Cerebellar cortex (tissue), 1 donor: ENCODE measurements around the gene KLHDC3.
A peak's percentile ranks its signal among the peaks of the same experiment; 100 is the strongest.

Experiments
- DNase-seq: peaks from one replicate; pipeline ENCODE4 v3.0.0-alpha.2; 2015; ENCODE audit warnings: low spot score

Gene KLHDC3

GRCh38 chr6:43058531-43058930, 44.5 kb downstream of the KLHDC3 start:
- DNase-seq = no peak

DNA sequence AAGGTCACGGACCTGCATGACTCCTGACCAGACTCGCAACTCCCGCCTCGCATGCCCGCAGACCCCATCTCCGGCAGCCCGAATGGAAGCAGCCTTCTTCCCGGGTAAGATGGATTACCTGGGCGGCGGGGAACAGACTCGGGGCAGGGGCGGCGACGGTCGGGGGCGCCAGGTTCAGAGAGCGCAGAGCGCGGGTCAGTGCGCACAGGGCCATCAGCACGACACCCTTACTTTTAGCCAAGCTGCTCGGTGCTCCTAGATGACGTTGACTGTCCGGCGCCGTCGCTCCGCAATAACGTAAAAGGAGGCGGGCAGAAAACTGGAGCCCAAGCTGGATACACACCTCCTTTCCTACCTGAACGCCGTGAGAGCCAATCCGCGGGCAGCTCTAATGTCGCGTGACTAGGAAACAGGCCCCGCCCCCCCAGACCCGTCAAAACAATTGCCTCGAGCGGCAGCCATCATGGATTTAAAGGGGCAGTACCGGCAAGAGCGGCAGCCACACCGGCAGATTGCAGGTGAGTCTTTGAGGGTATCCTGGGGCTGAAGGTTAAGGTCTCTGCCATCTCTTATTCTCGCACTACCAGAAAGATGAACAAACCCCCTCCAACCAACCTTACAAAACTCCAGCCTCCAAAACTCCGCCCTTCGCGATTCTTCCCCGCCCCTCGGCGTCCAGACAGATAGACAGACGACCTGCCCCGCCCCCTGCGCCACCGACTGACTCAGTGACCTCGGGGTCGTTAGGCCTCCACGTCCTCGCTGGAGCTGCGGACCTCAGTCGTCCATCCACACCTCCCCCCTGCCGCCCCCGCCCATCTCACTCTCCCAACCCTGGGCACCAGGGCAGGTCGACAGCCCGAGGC, 45.4 kb downstream of the KLHDC3 start, which contains the start of the genes KLC4 and MRPL2:
KLC4 (plus strand) TSS at position 464 of the 866 bp plus-strand sequence. CDS start 1,705 bp downstream, outside the sequence.
MRPL2 (minus strand) TSS at position 267 of the 866 bp plus-strand sequence; CDS start at position 214, 53 bp downstream.
- peak; percentile 100 for DNase-seq

DNA sequence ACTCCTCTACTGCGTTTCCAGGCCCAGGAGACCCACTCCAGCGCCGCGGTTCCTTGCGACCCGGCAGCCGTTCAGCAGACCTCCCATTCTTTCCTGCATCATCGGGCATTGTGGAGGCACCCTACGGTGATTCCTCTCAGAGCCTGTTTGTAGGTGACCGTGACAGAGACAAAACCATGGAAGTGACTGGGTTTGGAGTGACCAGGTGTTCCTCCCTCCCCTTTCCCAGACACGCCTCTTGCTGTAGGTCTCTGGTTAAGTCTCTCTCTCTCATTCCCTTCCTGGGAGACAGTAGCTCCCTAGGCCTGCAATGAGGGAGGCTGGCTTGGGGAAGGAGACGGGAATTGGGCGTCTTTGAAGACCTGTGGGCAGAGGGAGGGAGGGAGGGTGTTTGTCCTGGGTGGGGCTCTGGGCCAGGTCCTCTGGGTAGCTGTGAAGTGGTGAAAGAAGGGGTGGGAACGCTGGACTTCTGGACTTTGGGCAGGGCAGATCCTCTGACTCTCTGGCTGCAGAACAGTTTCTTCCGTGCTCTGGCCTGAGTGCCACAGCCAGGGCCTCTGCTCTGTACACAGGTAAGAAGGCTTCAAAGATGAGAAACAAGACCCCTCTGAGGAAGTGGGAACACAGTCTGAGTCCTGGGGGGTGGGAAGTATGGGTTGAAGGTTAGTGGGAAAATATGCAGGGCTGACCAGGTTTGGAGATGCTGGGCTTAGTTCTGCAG, 46.1 kb downstream of the KLHDC3 start:
- DNase-seq = peak; percentile 50

GRCh38 chr6:43060755-43061633, 46.9 kb downstream of the KLHDC3 start:
- no peak for DNase-seq

- DNase-seq = no peak
Measured at GRCh38 chr6:43061861-43062260, 47.8 kb downstream of the KLHDC3 start.

DNA sequence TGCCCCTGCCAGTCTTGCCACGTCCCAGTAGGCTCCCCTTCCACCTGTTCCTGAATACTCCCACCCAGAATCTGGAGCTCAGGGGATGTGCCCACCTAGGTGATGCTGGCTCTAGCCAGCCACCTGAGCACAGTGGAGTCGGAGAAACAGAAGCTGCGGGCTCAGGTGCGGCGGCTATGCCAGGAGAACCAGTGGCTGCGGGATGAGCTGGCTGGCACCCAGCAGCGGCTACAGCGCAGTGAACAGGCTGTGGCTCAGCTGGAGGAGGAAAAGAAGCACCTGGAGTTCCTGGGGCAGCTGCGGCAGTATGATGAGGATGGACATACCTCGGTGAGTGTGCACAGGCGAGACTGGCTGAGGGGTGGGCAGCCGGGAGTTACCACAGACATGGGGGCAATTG, 48.8 kb downstream of the KLHDC3 start:
- DNase-seq = no peak

GRCh38 chr6:43070028-43070632, 56.1 kb downstream of the KLHDC3 start:
- DNase-seq = peak; percentile 64
